Transverse colon (tissue), 4 donors: Measurements from ENCODE around the gene LIME1. TPM values are rescaled to one million over a fixed set of nuclear protein-coding genes. Genes with fewer than 3 reads are reported as not detected.
A peak's percentile ranks its signal among the peaks of the same experiment; 100 is the strongest.

Source experiments
- DNase-seq: peaks from one replicate; pipeline ENCODE4 v3.0.0-alpha.2; 2019
- H3K27ac ChIP-seq, 4 donors: fragments of 200-600 bp; sonication (generic); 2 replicates each; pipeline ENCODE4 v1.5.1; 2016 to 2018; ENCODE audit warnings: inconsistent platforms in 4 of 4
- H3K27me3 ChIP-seq: fragments of 200-600 bp; sonication (generic); 2 replicates; pipeline ENCODE4 v1.5.1; 2017; ENCODE audit warnings: inconsistent platforms
- H3K36me3 ChIP-seq, 4 donors: fragments of 200-600 bp; sonication (generic); 2 replicates each; pipeline ENCODE4 v1.5.1; 2017 to 2019; ENCODE audit warnings: inconsistent platforms in 4 of 4
- H3K4me1 ChIP-seq, 4 donors: fragments of 200-600 bp; sonication (generic); 2 replicates each; pipeline ENCODE4 v1.5.1; 2017 to 2020; ENCODE audit warnings: inconsistent platforms in 4 of 4
- H3K4me3 ChIP-seq, 4 donors: fragments of 200-600 bp; sonication (generic); 1 replicate in 1 of 4; 2 replicates in 3 of 4; pipeline versions ENCODE4 v1.5.1 to v1.6.1; 2017 to 2019; ENCODE audit warnings: inconsistent platforms in 4 of 4
- H3K9me3 ChIP-seq, 2 donors: fragments of 200-600 bp; sonication (generic); 2 replicates each; pipeline ENCODE4 v1.5.1; 2017 to 2019; ENCODE audit warnings: inconsistent platforms in 2 of 2
- EP300 ChIP-seq: sonication (generic); formaldehyde crosslinking; IDR thresholded peaks from one replicate; pipeline ENCODE4 v1.6.1; 2017; ENCODE audit warnings: antibody characterized with exemption, low read depth
- POLR2A ChIP-seq: fragments of 450-650 bp; IDR thresholded peaks from one replicate; pipeline ENCODE4 v1.6.1; 2016; ENCODE audit warnings: antibody characterized with exemption, mild to moderate bottlenecking, moderate library complexity
- POLR2AphosphoS5 ChIP-seq, 3 donors: sonication (generic); formaldehyde crosslinking; IDR thresholded peaks; one replicate each; pipeline ENCODE4 v1.6.1; 2016; ENCODE audit warnings: antibody characterized with exemption in 3 of 3
- WGBS, 2 donors: methylation state at CpG; one replicate each; pipeline ENCODE4 v1.1.5; 2018; ENCODE audit warnings: low coverage in 1 of 2; 5-methylcytosine and 5-hydroxymethylcytosine counted together
- in situ Hi-C, 4 donors: fragments of 200-750 bp; cut with MboI; loops; one replicate each; pipeline versions ENCODE4 v1.15.0 to v1.15.1; 2017; ENCODE audit warnings: low sequenced_read_pairs in 3 of 4, low pct_ligation_motif_present in 1 of 4, low pct_unique_long_range_greater_than_20kb in 1 of 4
- intact Hi-C: fragments of 100-400 bp; cut with DNase I; formaldehyde crosslinking; loops from one replicate; pipeline ENCODE4 v1.15.1; 2023; ENCODE audit warnings: low total_unique reads
- total RNA-seq, 4 donors: library from RNA; depleted of rRNA; stranded (reverse); fragments of >200 nt; gene quantifications; one replicate each; pipeline ENCODE4 v1.1.0, GENCODE V29; 2016
- TF ChIP-seq, protein P1 (sequence below), 5 experiments: fragments of 200-600 bp in 3 of 5; fragments of 450-650 bp in 2 of 5; sonication (generic) in 3 of 5; IDR thresholded peaks; 1 replicate in 2 of 5; 2 replicates in 3 of 5; pipeline ENCODE4 v1.5.1; 2016 to 2017; ENCODE audit warnings: antibody characterized with exemption in 5 of 5, inconsistent platforms in 3 of 5, mild to moderate bottlenecking in 2 of 5, moderate library complexity in 1 of 5

The LIME1 gene
- total RNA-seq, 4 donors from 2014 or later: 24.4 to 91.1 (median 44.0) TPM

DNA sequence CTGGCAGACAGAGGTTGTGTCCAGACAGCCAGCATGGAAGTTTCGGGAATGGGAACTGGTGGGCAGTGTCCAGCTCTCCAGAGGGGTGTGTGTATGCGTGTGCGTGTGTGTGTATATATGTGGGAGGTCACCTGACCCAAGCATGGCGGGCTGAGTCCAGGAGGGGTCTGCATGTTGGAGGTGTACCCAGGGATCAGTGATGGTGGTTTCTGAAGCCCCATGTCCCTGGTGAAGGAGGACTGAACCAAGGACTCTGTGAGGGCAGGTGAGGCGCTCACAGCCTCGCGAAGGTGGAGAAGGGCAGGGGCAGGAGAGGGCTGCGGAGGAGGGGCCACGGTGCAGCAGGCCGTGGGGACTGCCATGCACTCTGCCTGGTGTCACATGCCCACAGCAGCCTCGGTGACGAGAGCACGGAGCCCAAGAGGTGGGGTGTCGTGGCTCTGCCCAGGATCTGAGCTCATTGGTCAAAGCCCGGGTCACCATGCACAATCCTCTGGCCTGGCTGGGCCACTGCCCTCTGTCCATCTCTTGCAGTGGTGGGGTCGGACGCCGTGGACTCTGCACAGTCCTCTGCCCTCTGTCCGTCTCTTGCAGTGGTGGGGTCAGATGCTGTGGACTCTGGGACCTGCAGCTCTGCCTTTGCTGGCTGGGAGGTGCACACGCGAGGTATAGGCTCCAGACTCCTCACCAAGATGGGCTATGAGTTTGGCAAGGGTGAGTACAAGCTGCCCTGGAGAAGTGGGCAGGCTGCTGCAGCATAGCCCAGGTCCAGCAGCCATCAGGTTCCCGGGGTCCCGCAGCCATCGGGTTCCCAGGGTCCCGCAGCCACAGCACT, 2.1 kb upstream of the LIME1 start:
- no peaks in the 10 kb centered on the region for H3K36me3 ChIP-seq
- no peak for DNase-seq
- TF ChIP-seq, protein P1, sequence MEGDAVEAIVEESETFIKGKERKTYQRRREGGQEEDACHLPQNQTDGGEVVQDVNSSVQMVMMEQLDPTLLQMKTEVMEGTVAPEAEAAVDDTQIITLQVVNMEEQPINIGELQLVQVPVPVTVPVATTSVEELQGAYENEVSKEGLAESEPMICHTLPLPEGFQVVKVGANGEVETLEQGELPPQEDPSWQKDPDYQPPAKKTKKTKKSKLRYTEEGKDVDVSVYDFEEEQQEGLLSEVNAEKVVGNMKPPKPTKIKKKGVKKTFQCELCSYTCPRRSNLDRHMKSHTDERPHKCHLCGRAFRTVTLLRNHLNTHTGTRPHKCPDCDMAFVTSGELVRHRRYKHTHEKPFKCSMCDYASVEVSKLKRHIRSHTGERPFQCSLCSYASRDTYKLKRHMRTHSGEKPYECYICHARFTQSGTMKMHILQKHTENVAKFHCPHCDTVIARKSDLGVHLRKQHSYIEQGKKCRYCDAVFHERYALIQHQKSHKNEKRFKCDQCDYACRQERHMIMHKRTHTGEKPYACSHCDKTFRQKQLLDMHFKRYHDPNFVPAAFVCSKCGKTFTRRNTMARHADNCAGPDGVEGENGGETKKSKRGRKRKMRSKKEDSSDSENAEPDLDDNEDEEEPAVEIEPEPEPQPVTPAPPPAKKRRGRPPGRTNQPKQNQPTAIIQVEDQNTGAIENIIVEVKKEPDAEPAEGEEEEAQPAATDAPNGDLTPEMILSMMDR (IDR thresholded peaks at IDR 0.05): no peak
- no peak for TF ChIP-seq POLR2AphosphoS5 (IDR thresholded peaks at IDR 0.05)
- H3K27me3 ChIP-seq: no peaks in the 10 kb centered on the region
- no peak overlapping the region for H3K4me3 ChIP-seq
- H3K9me3 ChIP-seq: no peaks in the 10 kb centered on the region
- H3K27ac ChIP-seq: no peak overlapping the region
- 90 to 94% methylated on average over 5 to 25 of the region's 25 CpGs for WGBS, 2 donors
- in situ Hi-C loops (no loop called here), intact Hi-C loops (no loop called here)
- H3K4me1 ChIP-seq: peaks cover 28 to 38% (median 34%) of the 10 kb centered on the region in 4 donors

DNA sequence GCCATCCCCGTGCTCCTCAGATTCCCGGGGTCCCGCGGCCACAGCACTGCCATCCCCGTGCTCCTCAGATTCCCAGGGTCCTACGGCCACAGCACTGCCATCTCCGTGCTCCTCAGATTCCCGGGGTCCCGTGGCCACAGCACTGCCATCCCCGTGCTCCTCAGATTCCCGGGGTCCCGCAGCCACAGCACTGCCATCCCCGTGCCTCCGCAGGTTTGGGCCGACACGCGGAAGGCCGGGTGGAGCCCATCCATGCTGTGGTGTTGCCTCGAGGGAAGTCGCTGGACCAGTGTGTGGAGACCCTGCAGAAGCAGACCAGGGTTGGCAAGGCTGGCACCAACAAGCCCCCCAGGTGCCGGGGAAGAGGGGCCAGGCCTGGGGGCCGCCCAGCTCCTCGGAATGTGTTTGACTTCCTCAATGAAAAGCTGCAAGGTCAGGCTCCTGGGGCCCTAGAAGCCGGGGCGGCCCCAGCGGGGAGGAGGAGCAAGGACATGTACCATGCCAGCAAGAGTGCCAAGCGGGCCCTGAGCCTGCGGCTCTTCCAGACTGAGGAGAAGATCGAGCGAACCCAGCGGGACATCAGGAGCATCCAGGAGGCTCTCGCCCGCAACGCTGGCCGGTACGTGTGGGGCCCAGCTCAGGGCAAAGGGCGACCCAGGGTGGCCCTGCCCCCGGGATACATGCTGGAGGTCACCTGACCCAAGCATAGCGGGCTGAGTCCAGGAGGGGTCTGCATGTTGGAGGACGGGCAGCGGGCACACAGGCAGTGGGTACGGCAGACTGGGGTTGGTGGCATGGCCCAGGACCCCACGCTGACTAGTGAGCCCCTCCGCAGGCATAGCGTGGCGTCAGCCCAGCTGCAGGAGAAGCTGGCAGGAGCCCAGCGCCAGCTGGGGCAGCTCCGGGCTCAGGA, 1.3 kb upstream of the LIME1 start:
- intact Hi-C loops: no loop called here
- Histone ChIP-seq H3K27me3 (no peaks in the 10 kb centered on the region), H3K27ac (peak overlapping the region in 1 of 4 donors; percentile 93), H3K36me3 (no peaks in the 10 kb centered on the region), H3K4me1 (peaks cover 28 to 39% (median 34%) of the 10 kb centered on the region in 4 donors), H3K4me3 (no peak overlapping the region), H3K9me3 (no peaks in the 10 kb centered on the region)
- DNase-seq: no peak
- WGBS, 2 donors: 92 to 94% methylated on average over 10 to 34 of the region's 48 CpGs
- in situ Hi-C loops: no loop called here
- TF ChIP-seq POLR2A (no peak), POLR2AphosphoS5 (IDR thresholded peaks at IDR 0.05) (no peak), EP300 (no peak)
- TF ChIP-seq, protein P1 (IDR thresholded peaks at IDR 0.05): no peak

DNA sequence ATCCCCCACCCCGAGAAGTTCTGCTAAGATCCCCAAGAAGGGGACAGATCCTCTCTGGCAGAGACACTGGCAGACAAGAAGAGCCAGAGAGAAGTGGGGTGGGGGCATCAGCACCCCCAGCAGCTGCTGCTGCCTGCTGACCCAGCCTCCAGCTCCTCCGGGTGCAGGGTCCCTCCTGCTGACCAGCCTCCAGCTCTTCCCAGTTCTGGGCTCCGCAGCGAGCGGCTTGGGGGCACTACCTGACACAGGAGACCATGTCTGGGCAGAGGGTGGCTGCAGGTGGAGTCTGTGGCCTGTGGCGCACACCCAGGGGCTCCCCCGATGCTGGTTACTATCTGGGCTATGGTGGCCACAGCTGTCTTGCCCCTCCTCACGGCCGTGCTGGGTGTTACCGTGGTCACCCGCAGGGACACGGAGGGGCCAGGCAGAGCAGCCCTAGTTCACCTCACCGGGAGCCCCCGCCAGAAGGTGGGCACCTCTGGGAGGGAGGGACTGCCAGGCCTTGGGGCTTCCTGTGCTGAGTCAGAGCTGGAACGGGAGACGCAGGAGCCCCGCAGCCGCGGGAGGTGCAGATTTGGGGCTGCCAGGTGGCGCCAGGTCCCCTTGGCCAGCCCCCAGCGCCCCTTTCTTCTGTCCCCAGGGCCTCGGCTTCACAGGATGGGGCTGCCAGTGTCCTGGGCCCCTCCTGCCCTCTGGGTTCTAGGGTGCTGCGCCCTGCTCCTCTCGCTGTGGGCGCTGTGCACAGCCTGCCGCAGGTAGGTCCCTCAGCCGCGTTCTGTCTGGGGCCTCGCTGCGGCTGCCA, 630 bp downstream of the LIME1 start:
- intact Hi-C loops (no loop called here), in situ Hi-C loops (no loop called here)
- Histone ChIP-seq H3K36me3 (no peaks in the 10 kb centered on the region), H3K27ac (peak overlapping the region; percentile 59 to 93 (median 82)), H3K9me3 (no peaks in the 10 kb centered on the region), H3K4me1 (peaks cover 39 to 56% (median 48%) of the 10 kb centered on the region in 4 donors), H3K4me3 (peak overlapping the region; percentile 9 to 52 (median 26)), H3K27me3 (no peaks in the 10 kb centered on the region)
- 28 to 80% methylated on average over 1 to 19 of the region's 30 CpGs for WGBS, 2 donors
- TF ChIP-seq POLR2AphosphoS5 (IDR thresholded peaks at IDR 0.05) (no peak), POLR2A (no peak), EP300 (no peak)
- TF ChIP-seq, protein P1 (IDR thresholded peaks at IDR 0.05): no peak
- DNase-seq: peak; percentile 54

DNA sequence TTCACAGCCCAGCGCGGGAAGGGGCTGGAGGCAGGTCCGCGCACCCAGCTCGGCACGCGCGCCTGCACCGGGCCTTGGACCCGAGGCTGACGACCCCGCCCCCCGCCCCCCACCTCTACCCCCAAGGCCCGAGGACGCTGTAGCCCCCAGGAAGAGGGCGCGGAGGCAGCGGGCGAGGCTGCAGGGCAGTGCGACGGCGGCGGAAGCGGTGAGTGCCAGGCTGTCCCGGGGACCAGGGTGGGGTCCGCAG, 1.2 kb downstream of the LIME1 start:
- 2% methylated on average over 7 of the region's 26 CpGs; no CpG with 5 or more reads in 1 of the 2 donors for WGBS, 2 donors
- Histone ChIP-seq H3K27me3 (no peaks in the 10 kb centered on the region), H3K4me3 (peak overlapping the region; percentile 9 to 52 (median 26)), H3K27ac (peak overlapping the region; percentile 59 to 93 (median 82)), H3K4me1 (peaks cover 39 to 56% (median 48%) of the 10 kb centered on the region in 4 donors), H3K9me3 (no peaks in the 10 kb centered on the region), H3K36me3 (no peaks in the 10 kb centered on the region)
- in situ Hi-C loops (no loop called here), intact Hi-C loops (no loop called here)
- no peak for DNase-seq
- no peak for TF ChIP-seq POLR2AphosphoS5 (IDR thresholded peaks at IDR 0.05)
- no peak for TF ChIP-seq POLR2A
- no peak for TF ChIP-seq EP300
- TF ChIP-seq, protein P1 (IDR thresholded peaks at IDR 0.05): no peak
